Measurements from ENCODE around the gene COMMD6.

The COMMD6 gene

DNA sequence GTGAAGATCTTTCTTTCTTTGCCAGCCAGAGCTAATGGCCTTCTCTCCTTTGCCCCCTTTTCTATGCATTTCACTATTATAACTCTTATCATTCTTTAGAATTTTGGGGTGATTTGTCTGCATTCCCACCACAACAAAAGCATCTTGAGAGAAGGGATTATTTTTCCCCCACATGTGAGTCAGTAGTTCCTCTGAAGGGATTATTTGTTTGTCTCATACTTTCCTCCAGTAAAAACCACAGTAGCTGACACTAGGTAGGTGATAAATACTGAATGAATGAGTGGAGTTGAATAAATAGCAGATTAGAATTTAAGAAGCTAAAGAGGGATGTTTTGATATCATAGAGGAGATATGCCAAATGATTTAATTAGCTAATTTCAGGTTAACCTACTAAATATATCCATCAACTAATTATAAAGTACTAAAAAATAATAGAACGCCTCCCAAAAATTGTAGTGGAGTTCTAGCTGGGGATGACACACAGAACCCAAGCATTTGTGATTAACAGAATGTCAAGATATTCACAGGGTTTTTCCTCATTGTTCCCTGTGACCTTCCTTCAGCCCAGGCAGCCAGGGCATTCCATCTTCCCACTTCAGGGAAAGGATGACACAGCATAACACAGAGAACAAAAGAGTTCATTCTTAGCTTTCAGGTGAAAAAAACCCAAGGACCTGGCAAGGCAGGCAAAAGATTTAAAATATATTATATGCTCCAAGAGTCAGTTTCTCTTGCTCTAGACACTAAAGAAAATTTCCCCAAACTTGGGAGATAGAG, 52.2 kb downstream of the COMMD6 start:
- no peak for DNase-seq (ENCODE audit: low read depth in 3 of 3, low spot score in 1 of 3)

DNA sequence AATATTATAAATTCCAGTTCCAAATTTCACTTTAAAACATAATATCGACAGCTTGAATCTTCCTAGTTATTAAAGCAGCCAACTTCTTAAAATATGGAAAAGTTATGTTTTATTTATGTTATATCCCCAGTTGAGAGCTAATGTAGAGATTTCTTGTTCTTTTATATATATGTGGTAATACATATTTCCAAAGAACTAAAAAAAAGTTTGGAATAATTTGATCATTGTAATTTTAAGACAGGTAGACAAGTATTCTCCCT, 54.9 kb downstream of the COMMD6 start:
- no peak for DNase-seq (ENCODE audit: low read depth in 3 of 3, low spot score in 1 of 3)

DNA sequence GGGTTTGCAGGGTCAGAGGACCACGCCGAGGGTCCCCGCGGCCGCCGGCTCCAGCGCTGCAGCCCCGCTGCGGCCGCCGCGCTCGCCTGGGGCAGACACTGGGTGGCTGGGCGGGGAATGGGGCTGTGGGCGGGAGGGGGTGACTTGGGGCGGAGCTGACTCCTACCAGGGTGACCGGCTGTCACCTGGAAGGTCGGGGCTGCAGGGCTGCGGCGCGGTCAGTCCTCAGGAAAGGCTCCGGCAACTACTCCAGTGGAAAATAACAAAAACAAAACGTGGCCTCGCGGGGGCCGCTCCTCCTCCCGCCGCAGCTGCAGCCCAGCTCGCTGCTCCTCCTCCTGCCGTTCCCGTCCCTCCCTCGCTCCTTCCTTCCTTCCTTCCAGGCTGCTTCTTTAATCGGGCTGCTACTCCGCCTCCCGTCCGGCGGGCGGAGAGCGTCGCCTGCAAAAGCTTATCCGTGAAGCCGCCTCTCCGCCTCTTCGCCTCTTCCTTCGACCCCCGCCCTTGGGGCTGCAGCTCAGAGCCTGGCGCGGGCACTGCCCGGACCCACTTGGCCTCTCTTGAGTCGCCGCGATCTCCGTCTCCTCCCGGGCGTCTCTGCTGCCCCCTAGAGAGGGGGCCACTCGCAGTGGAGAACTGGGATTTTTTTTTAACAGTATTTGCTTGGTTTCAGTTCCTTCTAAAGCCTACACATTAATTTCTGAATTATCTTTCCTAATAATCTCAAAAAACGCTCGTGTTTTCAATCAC, 55.4 kb downstream of the COMMD6 start, which contains the start of gene TBC1D4:
Gene TBC1D4 (minus strand): TSS at position 100 of the 750 bp plus-strand sequence. CDS start 402 bp downstream, outside the sequence.
- DNase-seq (ENCODE audit: low read depth in 3 of 3, low spot score in 1 of 3): peak in 1 of 3 donors; percentile 16

DNA sequence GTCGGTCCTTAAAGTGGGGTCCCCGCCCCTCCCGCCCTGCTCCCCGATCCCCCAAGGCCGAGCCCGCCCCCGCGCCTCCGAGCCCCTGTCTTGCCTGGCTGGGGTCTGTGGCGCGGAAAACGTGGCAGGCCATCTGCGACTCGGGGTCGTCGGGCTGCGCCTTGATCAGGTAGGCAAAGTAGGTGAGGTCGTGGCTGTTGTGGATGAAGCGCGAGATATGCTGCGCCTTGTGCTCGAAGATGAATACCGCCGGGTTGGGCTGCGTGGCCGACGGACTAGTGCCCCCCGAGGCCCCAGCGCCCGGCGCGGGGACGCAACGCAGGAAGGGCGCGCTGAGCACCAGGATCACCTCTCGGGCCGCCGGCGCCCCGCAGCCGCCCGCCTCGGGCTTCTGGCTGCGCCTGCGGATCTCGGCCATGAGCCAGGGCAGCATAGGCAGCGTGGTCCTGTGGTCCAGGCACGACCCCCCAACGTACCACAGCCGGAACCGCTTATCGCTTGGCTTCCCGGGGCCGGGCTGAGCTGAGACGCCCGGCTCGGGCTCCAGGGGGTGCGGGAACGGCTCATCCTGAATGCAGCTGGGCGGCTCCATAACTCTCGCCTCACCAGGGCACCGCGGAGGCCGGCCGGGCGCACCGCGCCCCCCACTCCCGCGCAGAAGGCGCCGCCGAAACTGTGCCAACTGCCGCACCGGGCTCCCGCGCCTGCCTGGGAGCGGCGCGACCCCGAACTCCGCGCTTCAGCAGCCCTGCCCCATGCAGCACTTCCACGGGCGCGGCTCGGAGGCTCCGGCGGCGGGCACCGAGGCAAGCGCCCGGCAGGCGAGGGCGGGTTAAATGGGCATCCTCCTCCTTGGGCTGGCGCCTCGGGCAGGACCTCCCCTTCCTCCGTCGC, 56.2 kb downstream of the COMMD6 start:
- peak in 1 of 3 donors; percentile 5 for DNase-seq (ENCODE audit: low read depth in 3 of 3, low spot score in 1 of 3)

DNA sequence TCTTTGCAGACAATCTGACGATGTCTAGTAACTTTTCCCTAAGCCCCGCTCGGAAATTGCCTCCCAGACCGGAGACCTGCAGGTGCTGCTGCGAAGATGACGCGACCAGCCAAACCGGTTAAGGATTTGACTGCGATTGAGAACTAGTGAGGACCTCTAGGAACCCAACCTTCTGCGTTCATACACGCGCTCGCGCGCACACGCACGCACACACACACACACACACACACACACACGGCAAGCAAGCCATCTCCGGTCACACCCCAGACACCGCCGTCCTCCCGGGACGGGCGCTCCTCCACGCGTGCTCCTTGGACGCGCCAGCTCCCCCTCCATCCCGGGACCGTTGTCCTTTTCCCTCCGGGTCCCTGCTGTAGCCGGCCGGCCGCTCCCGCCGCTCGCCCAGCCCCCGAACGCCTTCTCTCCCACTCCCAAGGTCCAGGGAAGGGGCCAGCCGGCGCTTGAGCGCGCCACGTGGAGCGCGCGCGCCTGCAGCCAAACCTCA, 56.9 kb downstream of the COMMD6 start:
- no peak for DNase-seq (ENCODE audit: low read depth in 3 of 3, low spot score in 1 of 3)

DNA sequence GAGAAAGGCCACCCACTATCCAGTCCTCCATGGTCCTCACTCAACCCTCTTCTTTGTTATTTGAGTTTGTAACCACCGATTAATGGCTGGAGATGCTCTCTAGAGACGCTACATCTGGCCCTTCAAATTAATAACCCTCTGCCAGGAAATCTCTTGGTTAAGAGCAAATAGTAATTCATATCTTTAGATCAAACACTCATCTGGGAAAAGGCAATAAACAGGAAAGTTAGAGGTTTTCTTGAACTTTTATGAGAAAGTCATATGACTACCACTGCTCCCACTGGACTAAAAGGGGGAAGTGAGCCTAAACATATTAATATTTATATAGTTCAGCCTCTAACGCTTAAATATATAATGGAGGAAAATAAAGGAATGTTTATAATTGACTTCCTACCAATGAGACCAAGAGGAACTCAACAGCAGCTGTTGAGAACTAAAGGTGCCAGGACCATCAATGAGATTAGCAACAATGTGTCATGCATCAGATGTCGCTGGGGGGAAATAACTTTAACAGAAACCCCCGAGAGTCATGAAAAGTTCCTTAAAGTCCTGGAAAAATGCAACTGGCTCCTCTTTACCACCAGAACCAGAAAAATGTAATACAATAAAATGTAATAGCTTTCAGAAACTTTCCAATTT, 58.4 kb downstream of the COMMD6 start:
- DNase-seq (ENCODE audit: low read depth in 3 of 3, low spot score in 1 of 3): no peak

DNA sequence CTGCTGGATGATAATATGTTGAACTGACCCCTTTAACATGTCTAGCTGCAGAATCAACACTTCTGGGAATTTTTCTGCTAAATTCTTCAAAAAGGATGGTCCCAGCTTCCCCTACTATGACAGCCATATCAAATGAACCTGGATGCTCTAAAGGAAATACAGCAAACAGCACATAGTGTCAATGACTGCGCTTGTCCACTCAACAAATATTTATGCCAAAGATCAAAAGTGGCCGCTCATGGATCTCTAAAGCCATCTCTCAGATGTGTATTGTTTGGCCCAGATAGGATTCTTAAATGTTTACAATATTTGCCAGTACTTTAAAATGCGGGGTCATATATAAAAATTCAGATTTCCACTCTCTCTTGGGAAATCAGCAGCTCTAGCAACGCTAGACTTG, 59.0 kb downstream of the COMMD6 start:
- no peak for DNase-seq (ENCODE audit: low read depth in 3 of 3, low spot score in 1 of 3)
